ENCODE data around the gene KRT26.

Gene KRT26

DNA sequence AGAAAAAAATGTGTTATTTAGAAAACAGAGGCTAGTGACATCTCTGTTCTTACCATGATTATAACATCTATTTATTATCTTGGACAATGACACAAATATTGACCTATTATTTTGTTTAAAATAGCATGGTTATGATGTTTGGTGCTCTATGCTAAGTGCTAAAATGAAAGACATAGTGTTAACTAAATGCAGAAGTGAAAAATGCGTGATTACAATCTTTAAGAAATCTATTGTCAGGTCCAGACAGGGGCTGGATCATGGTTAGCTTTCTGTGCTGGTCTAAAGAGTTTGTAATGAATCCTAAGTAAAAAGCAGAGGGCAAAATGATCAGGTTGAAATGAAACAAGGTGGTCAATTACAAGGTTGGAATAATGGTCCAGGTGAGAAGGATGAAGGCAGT is 28.4 kb upstream of the KRT26 start:
- Mint-ChIP-seq H3K27ac (no peak overlapping the region), H3K27me3 (ENCODE audit: low read depth) (peaks cover 39% of the 10 kb centered on the region), H3K9me3 (no peaks in the 10 kb centered on the region), H3K4me3 (no peak overlapping the region), H3K4me1 (no peaks in the 10 kb centered on the region), H3K36me3 (ENCODE audit: low read depth) (no peaks in the 10 kb centered on the region)
- TF ChIP-seq, protein P1, sequence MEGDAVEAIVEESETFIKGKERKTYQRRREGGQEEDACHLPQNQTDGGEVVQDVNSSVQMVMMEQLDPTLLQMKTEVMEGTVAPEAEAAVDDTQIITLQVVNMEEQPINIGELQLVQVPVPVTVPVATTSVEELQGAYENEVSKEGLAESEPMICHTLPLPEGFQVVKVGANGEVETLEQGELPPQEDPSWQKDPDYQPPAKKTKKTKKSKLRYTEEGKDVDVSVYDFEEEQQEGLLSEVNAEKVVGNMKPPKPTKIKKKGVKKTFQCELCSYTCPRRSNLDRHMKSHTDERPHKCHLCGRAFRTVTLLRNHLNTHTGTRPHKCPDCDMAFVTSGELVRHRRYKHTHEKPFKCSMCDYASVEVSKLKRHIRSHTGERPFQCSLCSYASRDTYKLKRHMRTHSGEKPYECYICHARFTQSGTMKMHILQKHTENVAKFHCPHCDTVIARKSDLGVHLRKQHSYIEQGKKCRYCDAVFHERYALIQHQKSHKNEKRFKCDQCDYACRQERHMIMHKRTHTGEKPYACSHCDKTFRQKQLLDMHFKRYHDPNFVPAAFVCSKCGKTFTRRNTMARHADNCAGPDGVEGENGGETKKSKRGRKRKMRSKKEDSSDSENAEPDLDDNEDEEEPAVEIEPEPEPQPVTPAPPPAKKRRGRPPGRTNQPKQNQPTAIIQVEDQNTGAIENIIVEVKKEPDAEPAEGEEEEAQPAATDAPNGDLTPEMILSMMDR (IDR thresholded peaks at IDR 0.05; ENCODE audit: unreplicated experiment in 3 of 3) = no peak

DNA sequence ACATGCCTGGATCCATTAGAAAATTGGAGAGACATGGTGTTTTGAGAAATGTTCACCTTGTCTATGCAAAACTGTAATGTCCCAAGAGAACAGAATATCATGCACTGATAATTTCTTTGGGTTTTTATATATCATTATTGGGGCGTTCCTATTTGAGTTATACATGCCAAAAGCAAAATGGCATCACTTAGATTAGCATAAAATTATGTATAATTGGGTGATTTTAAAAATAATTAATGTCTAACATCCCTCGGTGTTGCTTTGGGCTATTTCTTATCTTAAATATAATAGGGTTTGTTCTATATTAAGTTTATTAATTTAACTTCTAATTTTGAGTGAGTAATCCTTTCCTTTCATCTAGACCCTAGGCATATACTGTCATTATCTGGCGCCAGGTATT is 27.9 kb upstream of the KRT26 start, which contains the start of gene KRT28:
TSS of gene KRT28 (minus strand) at position 101 of the 400 bp plus-strand sequence. CDS start at position 35, 66 bp downstream.
- TF ChIP-seq, protein P1 (IDR thresholded peaks at IDR 0.05; ENCODE audit: unreplicated experiment in 3 of 3) = no peak
- no peak within 1 kb of the TSS for H3K4me3 Mint-ChIP-seq
- H3K9me3 Mint-ChIP-seq = no peaks in the 10 kb centered on the region
- H3K27ac Mint-ChIP-seq = no peak within 1 kb of the TSS
- H3K27me3 Mint-ChIP-seq (ENCODE audit: low read depth) = peaks cover 38% of the 10 kb centered on the region
- no peaks in the 10 kb centered on the region for H3K4me1 Mint-ChIP-seq
- no peaks in the 10 kb centered on the region for H3K36me3 Mint-ChIP-seq (ENCODE audit: low read depth)

DNA sequence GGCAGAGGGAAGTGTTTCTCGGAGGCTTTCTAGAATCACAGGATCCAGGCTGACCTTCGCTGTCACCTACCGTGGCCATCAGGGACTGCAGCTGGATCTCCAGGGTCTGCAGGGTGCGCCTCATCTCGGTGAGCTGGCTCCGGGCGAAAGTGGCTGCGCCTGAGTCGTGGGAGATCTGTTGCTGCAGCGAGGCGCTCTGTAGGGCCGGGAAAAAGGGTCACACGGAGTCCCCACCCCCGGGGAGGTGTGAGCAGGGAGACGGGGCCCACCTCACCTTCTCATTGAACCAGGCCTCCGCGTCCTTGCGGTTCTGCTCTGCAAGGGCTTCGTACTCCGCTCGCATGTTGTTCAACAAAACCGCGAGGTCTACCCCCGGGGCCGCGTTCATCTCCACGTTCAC is 24.8 kb upstream of the KRT26 start:
- Mint-ChIP-seq H3K36me3 (ENCODE audit: low read depth) (no peaks in the 10 kb centered on the region), H3K4me1 (peaks cover under 1% of the 10 kb centered on the region), H3K9me3 (no peaks in the 10 kb centered on the region), H3K4me3 (no peak overlapping the region), H3K27ac (no peak overlapping the region), H3K27me3 (ENCODE audit: low read depth) (peaks cover 31% of the 10 kb centered on the region)
- TF ChIP-seq, protein P1 (IDR thresholded peaks at IDR 0.05; ENCODE audit: unreplicated experiment in 3 of 3) = no peak

DNA sequence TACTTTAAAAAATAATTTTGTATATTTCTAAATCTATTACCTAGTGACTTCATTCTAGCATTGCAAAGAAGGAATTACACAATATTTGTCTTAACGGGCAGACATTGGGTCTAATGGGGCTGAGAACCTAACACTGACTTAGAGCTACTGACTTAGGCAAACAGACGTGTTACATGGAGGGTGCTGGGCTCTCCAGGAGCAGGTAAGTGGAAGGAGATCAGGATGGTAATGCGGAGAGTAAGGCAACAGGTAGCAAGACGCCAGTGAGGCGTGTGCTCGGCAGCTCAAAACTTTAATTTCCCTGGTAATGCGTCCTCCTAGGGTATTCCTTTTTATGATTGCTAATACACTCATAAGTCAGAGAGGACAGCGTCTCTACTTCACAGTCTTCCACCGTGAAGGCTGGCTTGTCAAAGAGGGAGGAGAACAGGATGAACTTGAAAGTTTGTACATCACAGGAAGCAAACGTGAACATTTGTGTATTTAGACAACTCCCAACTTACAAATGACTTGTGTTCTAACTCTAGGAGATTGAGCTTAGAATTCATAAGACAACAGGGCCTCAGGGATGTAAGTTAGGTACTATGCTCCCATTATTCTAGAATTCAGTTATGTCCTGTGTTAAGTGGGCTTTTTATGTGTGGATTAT is 23.1 kb upstream of the KRT26 start:
- Mint-ChIP-seq H3K27ac (no peak overlapping the region), H3K9me3 (no peaks in the 10 kb centered on the region), H3K4me1 (peaks cover 10% of the 10 kb centered on the region), H3K4me3 (no peak overlapping the region), H3K36me3 (ENCODE audit: low read depth) (no peaks in the 10 kb centered on the region), H3K27me3 (ENCODE audit: low read depth) (peaks cover 31% of the 10 kb centered on the region)
- TF ChIP-seq, protein P1 (IDR thresholded peaks at IDR 0.05; ENCODE audit: unreplicated experiment in 3 of 3) = no peak

DNA sequence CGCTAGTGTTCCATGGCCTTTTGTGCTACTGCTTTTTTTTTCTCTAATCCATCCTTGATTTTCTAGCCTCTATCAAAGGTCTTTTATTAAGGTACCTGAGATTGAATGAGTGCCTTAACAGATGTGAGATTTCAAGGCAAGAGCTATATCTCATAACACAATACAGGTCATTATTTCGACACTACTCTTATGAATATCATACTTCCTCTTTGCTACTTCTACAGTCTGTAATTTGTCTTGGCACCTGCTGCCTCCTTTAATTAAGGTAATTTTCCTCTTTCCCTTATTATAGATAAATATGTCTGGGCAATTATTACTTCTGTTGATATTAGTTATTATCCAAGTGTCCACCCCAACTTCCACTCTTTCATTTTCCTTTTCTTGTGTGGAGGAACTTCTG is 22.5 kb upstream of the KRT26 start:
- Mint-ChIP-seq H3K36me3 (ENCODE audit: low read depth) (no peaks in the 10 kb centered on the region), H3K4me1 (peaks cover 10% of the 10 kb centered on the region), H3K4me3 (no peak overlapping the region), H3K27ac (no peak overlapping the region), H3K9me3 (no peaks in the 10 kb centered on the region), H3K27me3 (ENCODE audit: low read depth) (peaks cover 27% of the 10 kb centered on the region)
- TF ChIP-seq, protein P1 (IDR thresholded peaks at IDR 0.05; ENCODE audit: unreplicated experiment in 3 of 3) = no peak

DNA sequence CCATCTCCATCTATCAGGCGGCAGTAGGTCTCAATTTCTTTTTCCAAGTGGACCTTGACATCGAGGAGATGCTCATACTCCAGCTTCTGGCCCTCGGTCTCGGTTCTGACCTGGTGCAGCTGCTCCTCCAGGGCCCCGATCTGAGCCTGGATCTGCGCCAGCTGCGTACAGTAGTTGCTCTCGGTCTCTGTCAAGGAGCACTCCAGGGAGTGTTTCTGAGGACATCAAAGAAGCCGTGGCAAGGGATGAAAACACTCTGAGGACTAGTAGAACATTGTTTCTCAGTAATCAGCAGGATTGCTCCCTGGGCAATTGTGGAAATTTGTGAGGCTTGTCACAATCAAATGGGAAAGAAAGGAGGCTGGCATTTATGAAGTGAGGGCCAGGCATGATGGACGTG is 21.8 kb upstream of the KRT26 start:
- H3K9me3 Mint-ChIP-seq = no peaks in the 10 kb centered on the region
- no peak overlapping the region for H3K27ac Mint-ChIP-seq
- H3K27me3 Mint-ChIP-seq (ENCODE audit: low read depth) = peaks cover 22% of the 10 kb centered on the region
- peaks cover 10% of the 10 kb centered on the region for H3K4me1 Mint-ChIP-seq
- H3K4me3 Mint-ChIP-seq = no peak overlapping the region
- no peaks in the 10 kb centered on the region for H3K36me3 Mint-ChIP-seq (ENCODE audit: low read depth)
- TF ChIP-seq, protein P1 (IDR thresholded peaks at IDR 0.05; ENCODE audit: unreplicated experiment in 3 of 3) = no peak
